LNCAP (cell line): Measurements from ENCODE around the gene ORAI1.

ENCODE experiments used
- TF ChIP-seq, protein P1 (sequence below): fragments of 450-650 bp; IDR thresholded peaks from 2 replicates; pipeline ENCODE4 v1.5.1; 2017; ENCODE audit warnings: mild to moderate bottlenecking

The ORAI1 gene

DNA sequence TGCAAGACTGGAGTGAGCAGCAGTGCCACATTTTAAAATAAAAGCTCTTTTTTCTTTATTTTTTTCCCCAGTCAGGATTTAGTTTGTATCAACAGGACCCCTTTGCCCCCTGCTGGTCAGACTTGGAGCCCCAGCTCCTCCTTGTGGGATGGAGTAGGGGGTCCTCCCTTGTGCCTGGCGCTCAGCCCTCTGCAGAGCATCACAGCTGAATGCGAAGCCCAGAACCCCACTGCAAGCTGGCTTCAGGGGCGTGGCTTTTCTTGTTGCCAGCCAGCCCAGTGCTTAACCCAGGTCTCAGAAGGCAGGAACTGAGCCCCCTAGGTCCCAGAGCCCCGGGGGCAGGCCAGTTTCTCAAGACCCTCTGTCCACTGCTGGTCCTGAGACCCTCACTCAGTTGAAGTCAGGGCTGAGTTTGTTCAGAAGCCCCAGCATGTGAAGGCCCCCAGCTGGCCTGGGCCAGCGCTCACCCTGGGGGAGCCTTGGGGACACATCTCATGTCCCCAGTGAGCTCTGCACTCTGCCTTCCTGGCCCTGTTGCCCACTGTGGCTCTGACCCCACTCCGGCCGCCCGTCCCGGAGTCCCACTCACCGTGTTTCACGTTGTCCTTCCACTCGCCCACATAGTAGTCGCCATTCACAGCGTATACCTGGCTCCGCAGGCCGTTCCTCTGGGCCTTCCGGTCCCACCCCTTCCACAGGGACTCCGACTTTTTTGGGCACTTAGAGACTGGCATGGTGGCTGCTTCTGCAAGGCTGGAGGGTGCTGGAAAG lies 42.6 kb downstream of the ORAI1 start:
- TF ChIP-seq, protein P1, sequence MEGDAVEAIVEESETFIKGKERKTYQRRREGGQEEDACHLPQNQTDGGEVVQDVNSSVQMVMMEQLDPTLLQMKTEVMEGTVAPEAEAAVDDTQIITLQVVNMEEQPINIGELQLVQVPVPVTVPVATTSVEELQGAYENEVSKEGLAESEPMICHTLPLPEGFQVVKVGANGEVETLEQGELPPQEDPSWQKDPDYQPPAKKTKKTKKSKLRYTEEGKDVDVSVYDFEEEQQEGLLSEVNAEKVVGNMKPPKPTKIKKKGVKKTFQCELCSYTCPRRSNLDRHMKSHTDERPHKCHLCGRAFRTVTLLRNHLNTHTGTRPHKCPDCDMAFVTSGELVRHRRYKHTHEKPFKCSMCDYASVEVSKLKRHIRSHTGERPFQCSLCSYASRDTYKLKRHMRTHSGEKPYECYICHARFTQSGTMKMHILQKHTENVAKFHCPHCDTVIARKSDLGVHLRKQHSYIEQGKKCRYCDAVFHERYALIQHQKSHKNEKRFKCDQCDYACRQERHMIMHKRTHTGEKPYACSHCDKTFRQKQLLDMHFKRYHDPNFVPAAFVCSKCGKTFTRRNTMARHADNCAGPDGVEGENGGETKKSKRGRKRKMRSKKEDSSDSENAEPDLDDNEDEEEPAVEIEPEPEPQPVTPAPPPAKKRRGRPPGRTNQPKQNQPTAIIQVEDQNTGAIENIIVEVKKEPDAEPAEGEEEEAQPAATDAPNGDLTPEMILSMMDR = peak; percentile 56

DNA sequence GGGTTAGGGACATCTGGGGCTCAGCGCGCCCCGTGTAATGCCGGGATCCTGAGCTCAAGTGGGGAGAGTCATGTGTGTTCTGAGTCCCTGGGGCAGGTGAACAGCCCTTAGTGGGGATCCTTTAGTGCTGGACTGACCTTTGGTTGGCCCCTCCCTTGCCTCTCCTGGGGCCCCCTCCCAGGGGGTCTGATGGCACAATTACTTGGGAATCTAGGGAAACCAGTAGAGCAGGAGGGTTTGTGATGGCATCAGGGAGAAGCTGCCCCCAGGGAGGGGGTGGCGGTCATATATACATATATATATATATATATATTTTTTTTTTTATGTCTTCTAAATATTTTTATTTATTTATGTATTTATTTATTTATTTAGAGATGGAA lies 43.2 kb downstream of the ORAI1 start, which contains the start of gene MORN3:
Gene MORN3 (minus strand): TSS at position 134 of the 380 bp plus-strand sequence. CDS start 171 bp downstream, outside the sequence.
- TF ChIP-seq, protein P1 = no peak

GRCh38 chr12:121673013-121673511 lies 46.7 kb downstream of the ORAI1 start:
- TF ChIP-seq, protein P1 = no peak

DNA sequence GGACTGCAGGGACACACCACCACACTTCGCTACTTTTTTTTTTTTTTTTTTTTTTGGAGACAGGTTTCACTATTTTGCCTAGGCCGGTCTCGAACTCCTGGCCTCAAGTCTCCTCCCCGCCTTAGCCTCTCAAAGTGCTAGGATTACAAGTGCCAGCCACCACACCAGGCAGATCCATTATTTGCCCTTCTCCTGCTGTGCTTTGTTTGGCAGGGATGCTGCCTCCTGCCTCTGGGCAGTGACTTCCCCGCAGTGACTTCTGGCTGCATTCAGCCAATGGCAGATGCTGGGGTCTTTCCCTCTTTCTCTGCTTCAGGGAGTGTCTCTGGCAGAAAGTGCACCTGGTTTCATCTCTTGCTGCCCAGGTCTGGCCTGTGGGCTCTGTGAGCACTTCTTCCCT lies 49.9 kb downstream of the ORAI1 start:
- TF ChIP-seq, protein P1 = no peak

- TF ChIP-seq, protein P1 = no peak
Observed at GRCh38 chr12:121678305-121678704, 52.0 kb downstream of the ORAI1 start.

GRCh38 chr12:121678716-121679300 lies 52.5 kb downstream of the ORAI1 start:
- TF ChIP-seq, protein P1 = no peak

GRCh38 chr12:121688966-121689365 lies 62.6 kb downstream of the ORAI1 start:
- TF ChIP-seq, protein P1 = no peak
